ENCODE data around the gene RHBG. TPM values are rescaled to one million over a fixed set of nuclear protein-coding genes. Genes with fewer than 3 reads are reported as not detected.

RHBG gene
- total and polyA plus RNA-seq, 8 donors, result 0.16 to 3.5 (median 0.58) TPM

DNA sequence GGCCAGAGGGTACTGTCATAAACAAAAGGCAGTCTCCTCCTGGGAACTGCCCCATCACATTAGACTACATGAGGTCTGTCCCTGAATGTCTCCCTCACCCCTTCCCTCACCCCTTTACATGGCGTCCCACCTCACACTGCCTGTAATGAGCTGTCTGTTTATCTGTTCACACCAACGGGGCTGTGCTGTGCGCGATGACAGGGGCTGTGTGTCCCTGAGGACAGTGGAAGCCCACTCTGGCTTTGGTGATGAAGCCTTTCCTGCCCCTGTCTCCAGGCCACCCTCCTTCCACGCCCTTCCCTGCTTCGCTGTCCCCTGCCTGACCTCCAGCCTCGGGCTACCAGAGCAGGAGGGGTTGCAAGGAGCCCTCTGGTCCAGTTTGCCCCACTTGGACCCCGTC, 22.7 kb downstream of the RHBG start:
- 62 to 64% methylated on average over 8 of the region's 8 CpGs for WGBS, 2 donors
- Histone ChIP-seq H3K4me3 (no peak overlapping the region), H3K4me1 (no peaks in the 10 kb centered on the region), H3K9me3 (no peaks in the 10 kb centered on the region), H3K27me3 (no peaks in the 10 kb centered on the region), H3K36me3 (no peaks in the 10 kb centered on the region), H3K27ac (no peak overlapping the region)
- TF ChIP-seq, protein P1, sequence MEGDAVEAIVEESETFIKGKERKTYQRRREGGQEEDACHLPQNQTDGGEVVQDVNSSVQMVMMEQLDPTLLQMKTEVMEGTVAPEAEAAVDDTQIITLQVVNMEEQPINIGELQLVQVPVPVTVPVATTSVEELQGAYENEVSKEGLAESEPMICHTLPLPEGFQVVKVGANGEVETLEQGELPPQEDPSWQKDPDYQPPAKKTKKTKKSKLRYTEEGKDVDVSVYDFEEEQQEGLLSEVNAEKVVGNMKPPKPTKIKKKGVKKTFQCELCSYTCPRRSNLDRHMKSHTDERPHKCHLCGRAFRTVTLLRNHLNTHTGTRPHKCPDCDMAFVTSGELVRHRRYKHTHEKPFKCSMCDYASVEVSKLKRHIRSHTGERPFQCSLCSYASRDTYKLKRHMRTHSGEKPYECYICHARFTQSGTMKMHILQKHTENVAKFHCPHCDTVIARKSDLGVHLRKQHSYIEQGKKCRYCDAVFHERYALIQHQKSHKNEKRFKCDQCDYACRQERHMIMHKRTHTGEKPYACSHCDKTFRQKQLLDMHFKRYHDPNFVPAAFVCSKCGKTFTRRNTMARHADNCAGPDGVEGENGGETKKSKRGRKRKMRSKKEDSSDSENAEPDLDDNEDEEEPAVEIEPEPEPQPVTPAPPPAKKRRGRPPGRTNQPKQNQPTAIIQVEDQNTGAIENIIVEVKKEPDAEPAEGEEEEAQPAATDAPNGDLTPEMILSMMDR (IDR thresholded peaks at IDR 0.05), result no peak
- intact Hi-C loops (cut with DNase I), result no loop called here
- ATAC-seq (no peak), FAIRE-seq (no peak), DNase-seq (no peak)

DNA sequence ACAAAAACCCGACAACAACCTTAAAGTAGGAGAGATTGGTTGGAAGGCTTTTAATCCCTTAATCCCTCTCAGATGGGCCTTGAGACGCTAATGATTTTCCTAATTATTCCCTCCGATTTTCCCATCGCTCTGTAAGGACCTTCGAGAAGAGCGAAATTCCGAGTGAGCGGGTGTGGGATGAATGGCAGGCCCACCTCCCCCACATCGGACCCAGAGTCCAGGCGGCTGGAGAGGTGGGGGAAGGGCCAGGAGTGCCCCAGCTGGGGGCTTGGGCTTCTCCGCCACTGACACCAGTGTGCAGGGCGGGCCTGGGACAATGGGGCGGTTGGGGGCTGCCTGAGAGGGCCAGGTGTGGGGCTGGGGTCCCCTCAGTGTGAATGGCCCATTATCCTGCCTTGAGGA, 23.4 kb downstream of the RHBG start:
- TF ChIP-seq, protein P1 (IDR thresholded peaks at IDR 0.05), result no peak
- H3K27me3 ChIP-seq, result no peaks in the 10 kb centered on the region
- H3K36me3 ChIP-seq, result no peaks in the 10 kb centered on the region
- no peak overlapping the region for H3K27ac ChIP-seq
- FAIRE-seq (no peak), DNase-seq (no peak), ATAC-seq (no peak)
- H3K4me3 ChIP-seq, result no peak overlapping the region
- H3K9me3 ChIP-seq, result no peaks in the 10 kb centered on the region
- H3K4me1 ChIP-seq, result no peaks in the 10 kb centered on the region
- intact Hi-C loops (cut with DNase I), result no loop called here
- WGBS, 2 donors, result 79 to 87% methylated on average over 13 of the region's 13 CpGs

DNA sequence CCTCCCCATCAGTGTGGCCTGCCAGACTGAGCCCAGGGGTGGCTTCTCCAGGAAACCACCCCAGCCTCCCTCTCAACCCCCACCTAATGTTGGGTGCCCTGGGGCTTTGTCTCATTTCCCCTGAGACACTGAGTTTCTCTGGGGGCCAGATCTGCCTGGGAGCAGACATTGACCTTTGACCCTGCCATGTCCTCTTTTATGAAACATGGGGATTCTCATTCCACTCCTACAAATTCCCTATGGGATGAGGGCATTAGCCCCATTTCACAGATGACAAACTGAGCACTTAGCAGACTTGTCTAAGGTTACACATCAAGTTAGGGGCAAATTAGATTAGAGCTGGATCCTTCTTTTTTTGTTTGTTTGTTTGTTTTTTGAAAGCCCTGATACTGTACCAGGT, 24.1 kb downstream of the RHBG start:
- Histone ChIP-seq H3K27me3 (no peaks in the 10 kb centered on the region), H3K4me3 (no peak overlapping the region), H3K9me3 (no peaks in the 10 kb centered on the region), H3K4me1 (no peaks in the 10 kb centered on the region), H3K27ac (no peak overlapping the region), H3K36me3 (no peaks in the 10 kb centered on the region)
- ATAC-seq, result no peak
- no peak for FAIRE-seq
- intact Hi-C loops (cut with DNase I), result no loop called here
- DNase-seq, result no peak
- TF ChIP-seq, protein P1 (IDR thresholded peaks at IDR 0.05), result no peak

DNA sequence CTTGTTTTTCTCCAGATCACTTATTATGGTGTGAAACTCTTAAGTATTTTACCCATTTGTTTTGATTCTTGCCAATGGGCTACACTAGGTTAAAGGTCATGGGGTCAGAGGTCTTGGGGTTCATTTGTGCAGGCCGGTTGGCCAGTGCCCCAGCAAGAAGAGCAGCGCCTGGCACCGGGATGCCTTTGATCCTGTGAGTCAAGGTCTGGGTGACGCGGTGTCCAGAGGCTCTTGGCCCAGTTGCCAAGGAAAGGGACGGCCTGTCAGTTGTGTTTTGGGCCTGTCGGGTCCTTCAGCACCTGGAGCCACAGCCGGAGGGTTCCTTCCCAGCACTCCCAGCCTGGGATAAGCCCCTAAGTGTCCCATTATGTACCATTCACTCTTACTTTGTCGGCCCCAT, 25.1 kb downstream of the RHBG start:
- Histone ChIP-seq H3K27ac (no peak overlapping the region), H3K4me3 (no peak overlapping the region), H3K27me3 (no peaks in the 10 kb centered on the region), H3K4me1 (no peaks in the 10 kb centered on the region), H3K36me3 (no peaks in the 10 kb centered on the region), H3K9me3 (no peaks in the 10 kb centered on the region)
- intact Hi-C loops (cut with DNase I), result no loop called here
- ATAC-seq, result no peak
- no peak for DNase-seq
- WGBS, 2 donors, result 77% methylated on average over 9 of the region's 9 CpGs
- TF ChIP-seq, protein P1 (IDR thresholded peaks at IDR 0.05), result no peak
- no peak for FAIRE-seq

DNA sequence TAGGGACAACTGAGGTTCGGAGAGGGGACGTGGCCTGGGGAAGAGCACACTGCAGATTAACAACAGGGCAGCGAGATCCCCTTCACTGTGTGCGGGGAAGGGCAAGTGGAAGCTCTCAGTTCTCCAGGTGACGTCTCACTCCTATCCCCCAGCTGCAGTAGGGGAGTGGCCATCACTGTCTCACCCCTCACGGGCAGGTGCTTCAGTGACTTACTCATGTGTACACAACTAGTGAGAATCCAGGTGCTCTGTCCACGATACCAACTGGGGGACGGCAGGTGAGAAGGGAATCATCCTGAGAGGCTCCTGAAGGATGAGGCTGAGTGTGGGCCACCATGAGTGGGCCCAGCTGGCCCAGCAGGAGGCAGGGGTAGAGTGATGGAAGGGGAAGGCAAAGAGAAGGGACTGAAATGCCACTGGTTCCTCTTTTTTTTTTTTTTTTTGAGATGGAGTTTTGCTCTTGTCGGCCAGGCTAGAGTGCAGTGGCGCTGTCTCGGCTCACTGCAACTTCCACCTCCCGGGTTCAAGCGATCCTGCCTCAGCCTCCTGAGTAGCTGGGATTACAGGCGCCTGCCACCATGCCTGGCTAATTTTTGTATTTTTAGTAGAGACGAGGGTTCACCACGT, 25.9 kb downstream of the RHBG start:
- H3K4me3 ChIP-seq, result no peak overlapping the region
- no peak for ATAC-seq
- TF ChIP-seq, protein P1 (IDR thresholded peaks at IDR 0.05), result no peak
- WGBS, 2 donors, result 75 to 78% methylated on average over 16 of the region's 16 CpGs
- FAIRE-seq, result no peak
- no peak for DNase-seq
- H3K9me3 ChIP-seq, result no peaks in the 10 kb centered on the region
- H3K4me1 ChIP-seq, result no peaks in the 10 kb centered on the region
- intact Hi-C loops (cut with DNase I), result no loop called here
- H3K36me3 ChIP-seq, result no peaks in the 10 kb centered on the region
- no peaks in the 10 kb centered on the region for H3K27me3 ChIP-seq
- H3K27ac ChIP-seq, result no peak overlapping the region

Measured in pancreas (tissue), 10 donors.